Cortex of kidney (tissue), 1 donor: ENCODE data around the gene TUBGCP4.
A peak's percentile ranks its signal among the peaks of the same experiment; 100 is the strongest.
"Not testable (repeated sequence)": the region's sequence is repeated elsewhere in the genome, so short reads cannot be mapped to it uniquely, and the experiment has no call there.

ENCODE experiments used
- DNase-seq: peaks from one replicate; lab custom pipeline; 2025; lab: John Stamatoyannopoulos, UW

Gene TUBGCP4, protein sequence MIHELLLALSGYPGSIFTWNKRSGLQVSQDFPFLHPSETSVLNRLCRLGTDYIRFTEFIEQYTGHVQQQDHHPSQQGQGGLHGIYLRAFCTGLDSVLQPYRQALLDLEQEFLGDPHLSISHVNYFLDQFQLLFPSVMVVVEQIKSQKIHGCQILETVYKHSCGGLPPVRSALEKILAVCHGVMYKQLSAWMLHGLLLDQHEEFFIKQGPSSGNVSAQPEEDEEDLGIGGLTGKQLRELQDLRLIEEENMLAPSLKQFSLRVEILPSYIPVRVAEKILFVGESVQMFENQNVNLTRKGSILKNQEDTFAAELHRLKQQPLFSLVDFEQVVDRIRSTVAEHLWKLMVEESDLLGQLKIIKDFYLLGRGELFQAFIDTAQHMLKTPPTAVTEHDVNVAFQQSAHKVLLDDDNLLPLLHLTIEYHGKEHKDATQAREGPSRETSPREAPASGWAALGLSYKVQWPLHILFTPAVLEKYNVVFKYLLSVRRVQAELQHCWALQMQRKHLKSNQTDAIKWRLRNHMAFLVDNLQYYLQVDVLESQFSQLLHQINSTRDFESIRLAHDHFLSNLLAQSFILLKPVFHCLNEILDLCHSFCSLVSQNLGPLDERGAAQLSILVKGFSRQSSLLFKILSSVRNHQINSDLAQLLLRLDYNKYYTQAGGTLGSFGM

DNA sequence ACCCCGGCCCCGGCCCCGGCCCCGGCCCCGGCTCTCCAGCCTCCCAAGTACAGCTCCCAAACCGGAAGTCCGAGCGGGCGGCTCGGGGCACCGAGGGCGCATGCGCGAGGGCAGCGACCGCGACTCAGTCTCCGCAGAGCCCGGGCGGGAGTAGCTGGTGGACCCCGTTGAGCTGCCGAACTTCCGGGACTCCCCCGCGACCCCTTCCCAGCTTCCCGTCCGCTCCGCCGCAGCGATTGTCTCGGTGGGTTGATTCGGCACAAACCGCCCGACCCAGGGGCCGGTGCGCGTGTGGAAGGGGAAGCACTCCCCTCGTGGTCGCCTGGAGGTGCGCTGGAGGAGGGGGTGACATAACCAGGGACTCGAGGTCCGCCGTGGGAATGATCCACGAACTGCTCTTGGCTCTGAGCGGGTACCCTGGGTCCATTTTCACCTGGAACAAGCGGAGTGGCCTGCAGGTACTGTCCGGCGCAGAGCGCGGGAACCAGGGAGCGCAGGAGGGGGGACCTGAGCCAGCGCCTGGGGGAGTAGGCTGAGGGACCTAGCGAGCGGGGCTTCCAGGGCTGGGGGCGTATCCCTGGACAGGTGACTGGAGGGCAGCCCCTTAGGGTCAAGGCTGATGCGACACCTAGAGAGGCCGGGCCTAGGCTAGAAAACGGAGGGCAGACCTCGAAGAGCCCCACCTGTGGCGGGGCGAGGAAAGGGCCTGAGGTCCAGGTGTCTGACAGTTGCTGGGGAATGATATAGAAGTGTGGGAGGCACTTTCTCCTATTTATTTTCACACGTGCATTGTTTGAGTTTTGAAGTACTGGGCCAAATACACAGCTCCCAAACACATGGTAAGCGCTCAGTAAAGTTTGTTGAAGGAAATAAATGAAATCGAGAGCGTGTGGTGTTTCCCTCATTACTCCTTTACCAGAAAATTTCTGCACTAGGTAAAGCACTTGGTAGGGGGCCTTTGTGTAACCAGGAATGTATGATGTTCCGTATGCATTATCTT, at the start of gene TUBGCP4, which contains the start of gene ZSCAN29:
Gene TUBGCP4 (plus strand): TSS at position 127 of the 1,000 bp plus-strand sequence. CDS start 254 bp downstream, at position 381.
Gene ZSCAN29 (minus strand): TSS at position 69 of the 1,000 bp plus-strand sequence. CDS start 1,130 bp downstream, outside the sequence.
- peak; percentile 30 for DNase-seq

DNA sequence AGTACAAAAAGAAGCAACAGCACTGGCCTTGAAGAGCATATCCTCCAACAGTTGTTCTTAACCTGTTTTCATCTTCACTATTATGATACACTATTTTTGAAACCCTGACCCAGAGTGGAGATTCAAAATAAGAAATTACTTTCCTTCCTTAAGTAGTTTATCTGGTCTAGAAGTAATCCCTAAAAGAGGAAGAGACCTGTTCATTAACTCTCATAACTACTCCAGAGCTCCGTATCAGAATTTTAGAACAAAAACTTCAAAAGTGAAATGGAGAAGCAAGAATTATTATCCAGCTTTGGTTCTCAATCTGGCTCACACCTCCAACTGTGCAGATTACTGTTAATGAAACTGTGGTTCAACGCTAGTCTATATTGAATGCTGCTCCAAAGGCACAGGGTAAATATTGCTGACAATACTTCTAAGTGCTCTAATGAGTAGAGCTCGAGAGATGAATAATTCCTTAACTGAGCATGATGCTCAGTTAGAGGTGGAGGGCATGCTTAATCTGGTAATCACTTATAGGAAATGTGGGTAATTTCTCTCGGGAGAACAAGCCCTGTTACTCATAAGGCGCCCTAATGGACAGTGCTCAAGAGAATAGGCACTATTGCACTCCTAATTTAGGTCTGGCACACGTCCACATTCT, 45.7 kb upstream of the TUBGCP4 start:
- no peak for DNase-seq

DNA sequence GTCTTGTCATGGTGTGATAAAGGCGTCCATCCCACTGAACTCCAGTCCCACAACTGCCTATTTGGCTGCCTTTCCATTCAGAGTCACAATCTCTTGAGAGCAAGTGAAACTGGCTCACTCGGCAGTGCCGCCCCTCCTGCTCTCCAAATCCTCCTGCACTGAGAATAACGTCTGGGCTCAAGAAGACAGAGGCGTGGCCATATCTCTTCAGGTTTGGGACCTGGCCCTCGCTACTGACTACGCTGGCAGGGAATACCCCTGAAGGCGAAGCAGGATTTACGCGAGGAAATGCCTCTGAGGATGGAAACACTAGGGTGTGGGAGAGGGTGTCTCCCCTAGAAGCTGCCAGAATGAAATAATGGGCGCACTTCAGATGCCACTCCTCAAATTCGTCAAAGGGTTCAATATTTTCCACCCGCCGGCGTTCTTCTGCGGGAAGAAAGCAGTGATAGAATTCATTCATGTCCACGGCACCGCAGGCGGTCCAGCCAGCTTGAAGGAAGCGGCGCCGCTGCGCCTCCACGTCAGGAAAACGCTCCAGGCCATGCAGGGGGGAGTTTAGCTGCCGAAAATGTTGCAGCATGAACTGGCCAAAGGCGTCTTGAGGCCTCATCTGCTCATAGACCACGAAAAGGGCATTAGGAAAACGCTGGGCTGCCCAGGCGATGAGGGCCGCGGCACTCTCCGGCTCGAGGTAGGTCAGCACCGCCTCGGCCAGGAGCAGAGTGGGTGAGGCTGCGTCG, 41.5 kb upstream of the TUBGCP4 start:
- no peak for DNase-seq

DNA sequence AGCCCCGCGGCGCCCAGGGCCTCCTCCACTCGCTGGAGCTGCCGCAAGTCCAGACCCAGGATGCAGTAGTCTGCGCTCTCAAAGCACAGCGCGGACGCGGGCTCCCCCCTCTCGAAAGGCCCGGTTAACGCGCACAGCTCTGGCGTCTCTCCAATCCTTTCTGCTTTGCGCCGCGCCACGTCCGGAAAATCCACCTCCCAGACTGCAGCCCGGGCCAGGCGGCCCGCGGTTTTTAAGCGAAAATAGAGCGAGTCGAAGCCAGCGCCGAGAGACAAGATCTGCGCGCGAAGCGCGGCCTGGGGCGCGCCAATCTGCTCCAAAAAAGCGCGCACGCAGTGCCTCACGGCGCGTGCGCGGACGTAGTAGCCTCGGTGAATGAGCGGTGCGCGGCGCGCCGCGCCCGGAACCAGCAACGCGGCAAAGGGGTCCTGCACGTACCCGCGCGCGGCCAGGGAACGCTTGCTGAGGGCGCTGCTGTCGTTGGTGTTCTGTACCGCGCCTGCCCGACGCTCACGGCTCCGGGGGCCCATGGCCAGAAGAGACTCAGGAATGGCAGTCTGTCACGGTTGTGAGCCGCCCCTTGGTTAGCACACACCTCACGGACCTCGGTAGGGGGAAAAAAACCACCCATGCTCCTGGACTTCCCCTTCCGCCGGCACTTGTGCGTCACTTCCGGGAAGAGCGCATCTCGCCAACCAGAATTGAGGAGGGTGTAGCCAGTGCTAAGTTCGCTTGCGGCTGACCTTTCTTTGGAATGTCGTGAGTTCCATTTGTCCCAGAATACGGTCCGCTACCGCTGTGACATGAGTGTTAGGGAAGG, 40.7 kb upstream of the TUBGCP4 start, which contains the start of gene LCMT2:
Gene LCMT2 (minus strand): TSS at position 614 of the 820 bp plus-strand sequence. CDS start 84 bp downstream, at position 530.
- DNase-seq = peak; percentile 14

DNA sequence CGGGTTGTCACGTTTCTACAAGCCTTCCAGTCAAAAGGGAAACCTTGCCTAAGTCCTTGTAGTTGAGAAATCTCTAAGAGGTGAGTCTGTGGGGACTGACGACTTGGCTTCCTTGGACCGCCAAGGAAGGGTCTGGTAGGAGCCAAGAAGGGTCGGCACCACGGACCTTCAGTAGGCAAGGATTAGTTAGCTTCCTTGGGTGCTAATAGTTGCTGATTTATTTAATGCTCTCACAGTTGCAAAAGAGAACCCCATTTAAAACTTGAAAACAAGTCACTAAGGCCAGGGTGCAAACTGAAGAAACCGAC, 40.2 kb upstream of the TUBGCP4 start:
- no peak for DNase-seq

DNA sequence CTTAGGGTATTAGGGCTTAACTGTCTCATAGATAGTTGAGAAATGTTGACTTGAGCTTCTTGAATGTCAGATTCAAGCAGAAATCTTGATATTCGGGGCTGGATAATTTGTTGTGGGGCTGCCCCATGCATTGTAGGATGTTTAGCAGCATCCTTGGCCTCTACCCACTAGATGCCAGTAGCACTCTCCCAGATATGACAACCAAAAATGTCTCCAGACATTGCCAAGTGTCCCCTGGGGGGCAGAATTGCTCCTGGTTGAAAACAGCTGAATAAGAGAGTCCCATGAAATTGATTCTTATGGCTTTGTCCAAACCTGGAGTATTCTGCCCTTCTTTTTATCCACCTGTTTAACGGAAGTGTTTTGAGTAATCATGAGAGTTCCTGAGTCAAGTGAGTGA, 24.6 kb upstream of the TUBGCP4 start:
- DNase-seq = no peak

DNA sequence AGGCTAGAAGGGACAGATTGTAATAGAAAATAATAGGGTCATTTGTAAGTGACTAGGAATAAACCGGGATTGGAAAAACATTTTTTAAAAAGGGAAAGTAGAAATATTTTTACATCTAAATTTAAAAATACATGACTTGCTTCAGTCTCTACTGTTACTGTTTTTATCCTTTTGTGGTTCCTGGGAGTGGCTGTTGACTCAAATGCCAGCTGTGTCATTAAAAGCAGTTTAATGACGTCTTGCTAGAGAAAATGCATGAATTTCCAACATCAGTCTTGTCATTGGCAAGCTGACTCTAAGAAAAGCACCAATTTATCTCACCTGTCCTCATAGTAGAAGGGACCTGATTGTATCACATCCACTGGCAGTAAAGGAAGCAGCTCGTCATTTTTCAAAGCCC, 23.8 kb upstream of the TUBGCP4 start:
- DNase-seq = no peak

DNA sequence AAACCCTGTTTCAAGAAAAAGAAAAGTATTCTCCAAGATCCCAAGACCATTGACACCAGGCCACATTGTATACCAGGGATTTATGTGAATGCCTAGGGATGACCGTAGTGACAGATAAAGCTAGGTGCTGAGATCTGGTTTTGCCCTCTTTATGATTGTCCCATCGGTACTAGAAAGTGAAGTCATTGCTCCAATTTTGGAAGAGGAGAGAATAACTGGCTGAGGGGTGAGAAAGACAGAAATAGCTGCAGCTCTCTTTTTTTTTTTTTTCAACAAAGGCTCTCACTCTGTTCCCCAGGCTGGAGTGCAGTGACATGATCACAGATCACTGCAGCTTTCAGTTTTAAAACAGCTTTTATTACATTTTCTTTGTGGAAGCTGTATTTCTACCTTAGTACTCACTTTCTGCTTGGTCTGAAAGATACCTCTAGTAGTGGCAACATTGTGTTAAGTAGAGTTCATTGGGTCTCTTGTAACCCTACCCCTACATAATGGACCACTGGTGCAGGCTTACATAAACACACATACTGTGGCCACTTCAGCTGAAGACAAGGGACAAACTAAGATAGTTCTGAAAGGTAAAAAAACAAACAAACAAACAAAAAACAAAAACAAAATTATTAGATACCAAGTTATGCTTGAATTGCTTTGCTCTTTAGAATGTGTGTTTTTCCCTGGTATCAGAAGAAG, 18.1 kb upstream of the TUBGCP4 start:
- DNase-seq = no peak

DNA sequence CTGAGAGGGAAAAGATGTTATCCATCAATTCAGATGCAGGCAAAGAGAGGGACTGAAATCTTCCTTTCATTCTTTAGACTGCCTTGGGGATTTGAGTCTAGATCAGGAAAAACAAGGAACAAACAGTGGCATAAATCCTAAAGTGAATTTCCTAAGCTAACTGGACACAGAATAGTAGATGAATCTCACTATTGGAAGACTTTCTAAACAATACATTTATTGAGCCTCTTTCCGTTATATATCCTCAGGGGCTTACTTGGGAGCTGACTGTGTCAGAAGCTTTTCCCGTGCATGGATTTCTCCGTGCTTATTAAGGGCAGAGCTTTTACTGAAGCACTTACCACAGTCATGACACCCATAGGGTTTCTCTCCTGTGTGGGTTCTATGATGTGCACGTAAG, 10.1 kb upstream of the TUBGCP4 start:
- DNase-seq = no peak

DNA sequence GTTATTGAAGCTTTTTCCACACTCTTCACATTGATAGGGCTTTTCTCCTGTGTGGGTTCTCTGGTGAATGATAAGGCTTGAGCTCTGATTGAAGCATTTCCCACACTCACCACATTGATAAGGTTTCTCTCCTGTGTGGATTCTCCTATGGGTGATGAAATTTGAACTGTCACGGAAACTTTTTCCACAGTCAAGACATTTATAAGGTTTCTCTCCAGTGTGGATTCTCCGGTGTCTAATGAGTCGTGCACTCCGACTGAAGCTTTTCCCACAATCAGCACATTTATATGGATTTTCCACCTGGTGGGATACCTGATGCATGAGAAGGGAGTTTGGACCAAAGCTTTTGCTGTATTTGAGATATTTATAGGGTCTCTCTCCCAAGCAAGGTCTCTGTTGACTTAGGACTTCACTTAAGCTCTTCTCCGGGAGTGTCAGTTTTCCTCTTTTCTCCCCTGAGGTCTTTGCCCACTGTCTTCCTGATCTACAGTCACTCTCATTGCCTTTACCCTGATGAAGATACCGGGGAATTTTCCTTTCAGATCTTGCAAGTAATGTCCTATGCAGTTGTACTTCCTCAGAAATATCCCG, 9.5 kb upstream of the TUBGCP4 start:
- DNase-seq = no peak

DNA sequence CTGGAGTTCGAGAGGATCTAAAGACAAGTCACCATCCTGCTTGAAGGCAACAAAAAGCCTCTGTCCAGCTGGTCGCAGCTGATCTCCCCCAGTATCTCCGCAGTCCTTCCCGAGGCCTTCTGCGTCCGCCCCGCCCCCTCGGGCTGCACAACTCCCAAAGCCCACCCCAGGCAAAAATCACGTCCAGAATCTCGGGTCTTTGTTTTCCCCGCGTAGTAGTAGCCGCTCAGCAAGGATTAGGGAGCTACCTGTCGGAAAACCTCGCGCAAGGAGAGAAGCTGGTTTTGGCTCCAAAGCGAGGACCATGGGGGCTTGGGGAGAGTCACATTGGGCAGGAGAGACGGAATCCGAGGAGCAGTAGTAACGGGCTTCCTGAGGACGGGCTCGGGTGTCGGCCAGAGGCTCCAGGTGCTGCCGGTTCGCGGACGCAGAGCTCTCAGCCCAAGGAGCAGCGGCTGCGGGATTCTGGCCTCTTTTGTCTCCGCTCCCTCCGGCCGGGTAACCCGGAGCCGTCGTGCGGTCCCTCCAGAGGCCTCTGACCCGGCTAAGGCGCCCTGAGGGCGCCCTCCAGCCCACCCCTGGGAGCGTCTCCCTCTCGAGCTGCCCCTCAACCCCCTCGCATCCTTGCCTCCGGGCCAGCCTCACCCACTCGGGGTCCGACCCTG, 459 bp upstream of the TUBGCP4 start:
- no peak for DNase-seq

DNA sequence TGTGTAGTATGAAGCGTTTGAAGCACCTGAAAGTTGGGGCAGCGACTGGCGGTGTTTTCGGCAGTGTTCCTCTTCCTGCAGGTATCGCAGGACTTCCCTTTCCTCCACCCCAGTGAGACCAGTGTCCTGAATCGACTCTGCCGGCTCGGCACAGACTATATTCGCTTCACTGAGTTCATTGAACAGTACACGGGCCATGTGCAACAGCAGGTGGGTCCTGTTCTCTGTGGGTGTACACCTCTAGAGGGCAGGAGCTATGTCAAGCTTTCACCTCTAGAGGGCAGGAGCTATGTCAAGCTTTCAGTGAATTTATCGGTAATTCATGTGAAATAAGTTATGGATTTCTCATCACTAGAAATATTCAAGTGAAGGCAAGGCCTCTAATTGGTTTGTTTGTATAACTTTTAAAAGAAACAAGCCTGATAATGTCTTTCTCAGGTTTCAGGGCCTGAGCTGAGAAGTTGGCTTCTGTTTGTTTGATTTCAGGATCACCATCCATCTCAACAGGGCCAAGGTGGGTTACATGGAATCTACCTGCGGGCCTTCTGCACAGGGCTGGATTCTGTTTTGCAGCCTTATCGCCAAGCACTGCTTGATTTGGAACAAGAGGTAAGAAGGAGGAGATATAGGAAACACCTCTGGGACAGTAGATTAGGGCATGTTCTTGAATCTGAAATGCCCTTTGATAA, 5.3 kb downstream of the TUBGCP4 start:
- no peak for DNase-seq

DNA sequence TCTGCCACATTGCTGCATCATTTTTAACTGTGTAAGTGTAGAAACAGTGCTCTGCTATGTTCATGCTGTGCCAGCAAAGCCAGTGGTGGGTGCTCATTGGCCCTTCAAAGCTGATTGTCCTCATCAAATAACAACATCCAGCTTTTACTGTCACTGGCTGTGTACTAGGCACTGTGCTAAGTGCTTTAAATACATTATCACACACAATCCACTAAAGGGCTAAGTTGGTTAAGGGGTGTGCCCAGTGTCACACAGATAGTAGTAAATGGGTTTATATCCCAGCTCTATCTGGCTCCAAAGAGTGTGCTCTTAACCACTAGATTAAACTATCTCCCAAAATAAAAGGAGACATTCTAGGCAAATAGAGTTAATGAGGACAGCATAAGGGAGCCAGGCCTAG, 7.7 kb downstream of the TUBGCP4 start:
- no peak for DNase-seq

DNA sequence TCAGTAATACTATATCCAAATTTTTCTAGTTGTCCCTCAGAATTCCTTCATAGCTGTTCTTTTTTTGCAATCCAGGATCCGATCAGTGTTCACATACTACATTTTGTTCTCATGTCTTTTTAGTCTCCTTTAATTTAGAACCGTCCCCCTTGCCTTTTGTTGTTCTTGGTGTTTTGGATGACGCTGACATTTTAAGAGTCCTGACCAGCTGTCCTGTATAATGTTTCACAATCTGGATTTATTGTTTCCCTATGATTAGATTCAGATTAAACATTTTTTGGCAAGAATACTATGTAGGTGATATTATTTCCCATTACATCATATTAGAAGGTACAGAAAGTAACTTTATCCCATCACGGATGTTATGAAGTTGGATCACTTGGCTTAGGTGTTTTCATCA, 11.4 kb downstream of the TUBGCP4 start:
- no peak for DNase-seq

DNA sequence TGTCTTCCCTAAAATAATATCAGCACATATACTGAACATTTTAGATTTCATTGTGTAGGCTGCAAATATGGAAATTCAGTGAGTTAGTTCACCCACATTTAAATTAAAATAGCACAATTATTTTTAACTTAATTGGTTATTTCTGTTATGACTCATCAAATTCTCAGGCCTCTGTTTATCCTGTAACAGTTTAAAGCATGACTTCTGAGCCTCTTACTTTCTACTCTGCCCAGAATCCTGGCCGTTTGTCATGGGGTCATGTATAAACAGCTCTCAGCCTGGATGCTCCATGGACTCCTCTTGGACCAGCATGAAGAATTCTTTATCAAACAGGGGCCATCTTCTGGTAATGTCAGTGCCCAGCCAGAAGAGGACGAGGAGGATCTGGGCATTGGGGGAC, 12.2 kb downstream of the TUBGCP4 start:
- DNase-seq = no peak

DNA sequence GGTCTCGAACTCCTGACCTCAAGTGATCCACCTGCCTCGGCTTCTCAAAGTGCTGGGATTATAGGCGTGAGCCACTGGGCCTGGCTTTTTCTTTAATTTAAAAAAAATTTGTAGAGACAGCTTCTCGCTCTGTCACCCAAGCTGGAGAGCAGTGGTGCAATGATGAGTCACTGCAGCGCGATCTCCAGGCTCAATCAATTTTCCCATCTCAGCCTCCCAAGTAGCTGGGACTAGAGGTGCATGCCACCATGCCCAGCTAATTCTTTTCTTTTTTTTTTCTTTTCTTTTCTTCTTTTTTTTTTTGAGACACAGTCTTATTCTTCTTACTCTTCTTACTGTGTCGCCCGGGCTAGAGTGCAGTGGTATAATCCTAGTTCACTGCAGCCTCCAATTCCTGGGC, 19.8 kb downstream of the TUBGCP4 start:
- DNase-seq = no peak

DNA sequence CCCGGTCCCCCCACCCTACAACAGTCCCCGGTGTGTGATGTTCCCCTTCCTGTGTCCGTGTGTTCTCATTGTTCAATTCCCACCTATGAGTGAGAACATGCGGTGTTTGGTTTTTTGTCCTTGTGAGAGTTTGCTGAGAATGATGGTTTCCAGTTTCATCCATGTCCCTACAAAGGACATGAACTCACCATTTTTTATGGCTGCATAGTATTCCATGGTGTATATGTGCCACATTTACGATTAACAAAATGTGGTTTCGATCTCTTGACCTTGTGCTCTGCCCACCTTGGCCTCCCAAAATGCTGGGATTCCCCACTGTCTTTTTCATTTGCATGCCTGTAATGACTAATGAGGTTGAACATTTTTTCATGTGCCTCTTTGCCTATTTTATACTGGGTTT, 22.7 kb downstream of the TUBGCP4 start:
- not testable (repeated sequence) for DNase-seq

DNA sequence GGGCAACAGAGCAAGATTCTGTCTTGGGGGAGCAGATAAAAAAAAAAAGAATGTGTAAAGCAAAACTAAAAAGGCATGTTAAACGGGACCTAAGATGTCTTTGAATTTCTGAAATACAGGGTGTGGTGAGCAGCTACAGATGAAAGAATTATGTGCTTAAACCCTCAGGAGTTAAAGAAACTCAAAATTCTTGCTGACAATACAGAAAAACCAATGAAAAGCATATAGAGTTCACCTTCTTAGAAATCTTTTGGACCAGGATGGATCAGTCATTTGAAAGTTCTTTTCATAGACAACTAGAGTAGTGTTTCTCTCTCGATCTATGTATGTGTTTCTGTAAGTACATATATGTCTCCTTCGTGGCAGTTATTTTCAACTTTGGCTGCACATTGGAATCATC, 31.4 kb downstream of the TUBGCP4 start:
- DNase-seq = no peak
